Activated CD8-positive, alpha-beta T cell treated with anti-CD3 and anti-CD28 coated beads, Interleukin-2, amount 10 ng/mL, durations not matched to agents 7 days and 5 days (primary cell): Measurements from ENCODE around the gene NOVA2. TPM values are rescaled to one million over a fixed set of nuclear protein-coding genes. Genes with fewer than 3 reads are reported as not detected.

Source experiments
- ATAC-seq: fragments of 150-1000 bp; cut with Tn5 transposase; one replicate; pipeline ENCODE4 v1.10.0; 2021; ENCODE audit warnings: moderate library complexity
- CTCF ChIA-PET: fragments of 350-600 bp; sonication (Branson Sonifier 250); formaldehyde crosslinking; loops from one replicate; lab custom pipeline; 2021; ENCODE audit warnings: antibody characterized with exemption; lab: Charles Lee
- POLR2A ChIA-PET: fragments of 350-600 bp; sonication (Branson Sonifier 250); formaldehyde crosslinking; loops from one replicate; lab custom pipeline; 2021; ENCODE audit warnings: antibody characterized with exemption; lab: Charles Lee
- DNase-seq: peaks from one replicate; pipeline ENCODE4 v3.0.0-alpha.2; 2020
- H3K27ac Mint-ChIP-seq: one replicate; pipeline ENCODE4 v1.8.0; 2021; ENCODE audit warnings: mild to moderate bottlenecking, mixed read lengths
- H3K27me3 Mint-ChIP-seq: one replicate; pipeline ENCODE4 v1.8.0; 2021; ENCODE audit warnings: low read depth, mixed read lengths
- H3K36me3 Mint-ChIP-seq: one replicate; pipeline ENCODE4 v1.8.0; 2021; ENCODE audit warnings: low read depth, mixed read lengths
- H3K4me1 Mint-ChIP-seq: one replicate; pipeline ENCODE4 v1.8.0; 2021; ENCODE audit warnings: low read depth, mixed read lengths
- H3K4me3 Mint-ChIP-seq: one replicate; pipeline ENCODE4 v1.8.0; 2021; ENCODE audit warnings: mild to moderate bottlenecking, mixed read lengths
- H3K9me3 Mint-ChIP-seq: one replicate; pipeline ENCODE4 v1.8.0; 2022; ENCODE audit warnings: mixed read lengths; ENCODE audit not compliant: insufficient read depth
- total RNA-seq, 2 experiments: library from RNA; stranded (reverse); gene quantifications; one replicate each; pipeline ENCODE4 v1.2.3, GENCODE V29; 2021

NOVA2 gene
- total RNA-seq, 2 experiments from 2014 or later, result not detected

DNA sequence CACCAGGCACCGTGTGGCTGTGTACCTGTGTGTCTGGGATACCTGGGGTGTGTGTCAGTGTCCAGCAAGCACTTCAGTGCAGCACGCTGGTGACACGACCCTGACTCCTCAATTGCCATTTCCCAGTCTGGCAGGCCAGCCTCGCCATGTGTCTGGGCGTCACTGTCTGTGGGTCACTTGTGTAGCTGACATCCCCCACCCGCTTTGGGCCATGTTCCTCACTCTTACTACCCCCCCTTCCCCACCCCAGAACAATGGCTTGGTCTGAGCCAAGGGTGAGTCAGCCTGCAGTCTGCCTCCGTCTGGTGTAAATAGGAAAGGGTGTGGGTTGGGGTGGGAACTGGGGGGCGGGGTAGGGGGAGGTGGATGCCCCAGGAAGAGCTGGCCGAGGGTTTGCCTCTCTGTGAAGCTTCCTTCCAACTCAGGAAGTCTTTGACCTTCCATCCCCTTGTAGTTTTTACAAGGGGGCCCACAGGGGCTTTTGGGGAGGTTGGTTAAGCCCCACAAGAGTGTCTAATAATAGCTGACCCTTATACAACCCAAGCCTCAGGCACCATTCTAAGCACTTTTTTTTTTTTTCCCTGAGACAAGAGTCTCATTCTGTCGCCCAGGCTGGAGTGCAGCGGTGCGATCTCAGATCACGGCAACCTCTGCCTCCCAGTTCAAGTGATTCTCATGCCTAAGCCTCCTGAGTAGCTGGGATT is 17.6 kb downstream of the NOVA2 start:
- H3K27ac Mint-ChIP-seq, result no peak overlapping the region
- H3K4me1 Mint-ChIP-seq, result peaks cover 25% of the 10 kb centered on the region
- no peaks in the 10 kb centered on the region for H3K9me3 Mint-ChIP-seq
- H3K36me3 Mint-ChIP-seq, result no peaks in the 10 kb centered on the region
- DNase-seq, result no peak
- ChIA-PET POLR2A (no interaction called here), CTCF (interaction anchor here (0.6 kb wide), 1 partner anchor 58 kb away, joined by 3 read pairs; no protein-coding TSS in a partner anchor)
- peaks cover 34% of the 10 kb centered on the region for H3K27me3 Mint-ChIP-seq
- ATAC-seq, result no peak
- no peak overlapping the region for H3K4me3 Mint-ChIP-seq

DNA sequence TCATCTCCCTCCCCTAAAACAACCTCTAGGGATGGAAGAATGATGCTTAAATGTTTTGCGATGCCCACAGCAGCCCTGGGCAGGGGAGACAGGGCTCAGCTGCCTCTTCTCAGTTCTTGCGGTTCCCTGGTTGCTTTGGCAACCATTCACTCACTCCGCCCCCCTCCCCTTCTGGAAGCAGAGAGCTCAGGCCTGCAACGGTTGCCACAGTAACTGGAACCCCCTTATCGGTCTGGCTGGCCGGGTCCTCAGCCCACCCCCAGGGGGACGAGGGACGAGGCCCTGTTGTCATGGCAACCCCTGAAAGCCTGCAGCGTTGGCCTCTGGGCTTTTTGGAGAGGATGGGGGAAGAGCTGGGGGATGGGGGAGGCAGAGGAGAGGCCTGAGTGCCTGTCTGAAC is 19.5 kb downstream of the NOVA2 start:
- H3K4me1 Mint-ChIP-seq, result peaks cover 25% of the 10 kb centered on the region
- ChIA-PET POLR2A (interaction anchor here (0.9 kb wide), 1 partner anchor 52 kb away, joined by 3 read pairs; the partner anchor contains the start of gene MYPOP), CTCF (no interaction called here)
- H3K36me3 Mint-ChIP-seq, result no peaks in the 10 kb centered on the region
- H3K27ac Mint-ChIP-seq, result no peak overlapping the region
- peaks cover 24% of the 10 kb centered on the region for H3K27me3 Mint-ChIP-seq
- H3K4me3 Mint-ChIP-seq, result no peak overlapping the region
- no peaks in the 10 kb centered on the region for H3K9me3 Mint-ChIP-seq
- DNase-seq (no peak), ATAC-seq (no peak)

- Mint-ChIP-seq H3K27me3 (peaks cover 23% of the 10 kb centered on the region), H3K27ac (peak overlapping the region; percentile 47), H3K36me3 (no peaks in the 10 kb centered on the region), H3K4me1 (peaks cover 25% of the 10 kb centered on the region), H3K4me3 (no peak overlapping the region), H3K9me3 (no peaks in the 10 kb centered on the region)
- POLR2A ChIA-PET, result interaction anchor here (0.9 kb wide), 1 partner anchor 51 kb away, joined by 3 read pairs; the partner anchor contains the start of gene MYPOP
- no peak for DNase-seq
- CTCF ChIA-PET, result interaction anchor here (1.6 kb wide), 1 partner anchor 50 kb away, joined by 3 read pairs; no protein-coding TSS in a partner anchor
- no peak for ATAC-seq
Observed at GRCh38 chr19:45953676-45954075, 20.0 kb downstream of the NOVA2 start.

GRCh38 chr19:45952686-45953505 is 20.8 kb downstream of the NOVA2 start:
- Mint-ChIP-seq H3K4me1 (peaks cover 25% of the 10 kb centered on the region), H3K27me3 (peaks cover 20% of the 10 kb centered on the region), H3K4me3 (peak overlapping the region; percentile 65), H3K36me3 (no peaks in the 10 kb centered on the region), H3K27ac (peak overlapping the region; percentile 29), H3K9me3 (no peaks in the 10 kb centered on the region)
- DNase-seq, result peak; percentile 66
- ChIA-PET CTCF (interaction anchor here (1.6 kb wide), 1 partner anchor 49 kb away, joined by 3 read pairs; no protein-coding TSS in a partner anchor), POLR2A (interaction anchor here (0.7 to 0.9 kb wide), 2 partner anchors 51 to 609 kb away, joined by 3 read pairs; partner anchors contain the start of gene MYPOP)
- peak; percentile 74 for ATAC-seq

- Mint-ChIP-seq H3K27me3 (peaks cover 20% of the 10 kb centered on the region), H3K27ac (no peak overlapping the region), H3K36me3 (no peaks in the 10 kb centered on the region), H3K4me3 (peak overlapping the region; percentile 65), H3K9me3 (no peaks in the 10 kb centered on the region), H3K4me1 (peaks cover 25% of the 10 kb centered on the region)
- no peak for DNase-seq
- ATAC-seq, result no peak
- CTCF ChIA-PET, result interaction anchor here (1.6 kb wide), 1 partner anchor 49 kb away, joined by 3 read pairs; no protein-coding TSS in a partner anchor
- POLR2A ChIA-PET, result interaction anchor here (0.7 kb wide), 1 partner anchor 610 kb away, joined by 3 read pairs; no protein-coding TSS in a partner anchor
Observed at GRCh38 chr19:45952341-45952685, 21.4 kb downstream of the NOVA2 start.

GRCh38 chr19:45947926-45948325 is 25.7 kb downstream of the NOVA2 start:
- POLR2A ChIA-PET, result no interaction called here
- no peak for DNase-seq
- H3K4me1 Mint-ChIP-seq, result peaks cover 10% of the 10 kb centered on the region
- no peaks in the 10 kb centered on the region for H3K9me3 Mint-ChIP-seq
- no peak overlapping the region for H3K4me3 Mint-ChIP-seq
- ATAC-seq, result no peak
- no peak overlapping the region for H3K27ac Mint-ChIP-seq
- peaks cover 15% of the 10 kb centered on the region for H3K27me3 Mint-ChIP-seq
- no peaks in the 10 kb centered on the region for H3K36me3 Mint-ChIP-seq
- CTCF ChIA-PET, result interaction anchor here (1.2 kb wide), 1 partner anchor 80 kb away, joined by 5 read pairs; no protein-coding TSS in a partner anchor

DNA sequence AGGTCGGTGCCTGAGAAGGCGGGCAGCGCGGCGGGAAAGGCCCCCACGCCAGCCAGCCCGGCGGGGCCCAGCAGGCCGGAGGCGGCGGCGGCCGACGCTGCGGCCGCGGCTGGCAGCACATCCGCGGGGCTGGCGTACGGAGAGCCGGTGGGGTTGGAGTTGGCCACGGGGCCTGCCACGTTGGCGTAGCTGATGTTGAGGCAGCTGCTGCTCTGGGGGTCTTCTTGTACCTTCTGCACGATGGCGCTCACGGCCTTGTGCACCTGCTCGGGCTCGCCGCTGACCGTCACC is 33.2 kb downstream of the NOVA2 start:
- Mint-ChIP-seq H3K36me3 (no peaks in the 10 kb centered on the region), H3K9me3 (peaks cover 12% of the 10 kb centered on the region), H3K27me3 (peaks cover 34% of the 10 kb centered on the region), H3K4me3 (no peak overlapping the region), H3K4me1 (peaks cover 15% of the 10 kb centered on the region), H3K27ac (no peak overlapping the region)
- POLR2A ChIA-PET, result no interaction called here
- CTCF ChIA-PET, result no interaction called here
- ATAC-seq, result no peak
- no peak for DNase-seq

DNA sequence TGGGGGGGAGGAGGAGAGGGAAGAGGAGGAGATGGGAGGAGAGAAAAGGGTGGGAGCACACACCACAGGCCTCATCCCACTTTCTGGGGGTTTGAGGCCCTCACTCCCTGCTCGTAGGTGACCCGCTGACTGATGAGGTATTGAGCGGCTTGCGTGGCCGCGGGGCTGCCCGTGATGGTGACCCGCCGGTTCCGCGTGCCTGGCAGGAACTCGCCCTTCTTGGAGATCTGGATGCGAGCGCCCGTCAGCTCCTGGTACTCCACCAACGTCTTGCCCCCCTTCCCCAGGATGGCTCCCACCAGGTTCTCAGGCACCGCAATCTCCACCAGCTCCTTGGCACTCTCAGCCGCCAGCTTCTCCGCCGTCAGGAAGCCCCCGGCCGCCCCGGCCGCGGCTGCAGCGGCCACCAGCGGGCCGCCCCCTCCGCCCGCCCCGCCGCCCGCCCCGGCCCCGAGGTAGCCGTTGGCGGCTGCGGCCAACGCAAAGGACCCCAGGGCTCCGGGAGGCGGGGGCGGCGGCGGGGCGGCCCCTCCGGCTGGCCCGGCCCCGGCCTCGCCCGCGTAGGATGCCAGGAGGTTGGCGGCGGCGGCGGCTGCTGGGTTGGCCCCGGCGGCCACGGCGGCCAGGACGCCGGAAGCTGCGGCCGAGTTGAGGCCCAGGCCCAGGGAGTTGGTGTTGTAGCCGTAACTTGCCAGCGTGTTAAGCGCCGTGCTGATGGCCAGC is 33.7 kb downstream of the NOVA2 start:
- no peak for DNase-seq
- Mint-ChIP-seq H3K9me3 (peaks cover 12% of the 10 kb centered on the region), H3K27ac (no peak overlapping the region), H3K4me1 (peaks cover 15% of the 10 kb centered on the region), H3K27me3 (peaks cover 36% of the 10 kb centered on the region), H3K4me3 (no peak overlapping the region), H3K36me3 (no peaks in the 10 kb centered on the region)
- ChIA-PET POLR2A (no interaction called here), CTCF (no interaction called here)
- ATAC-seq, result no peak

GRCh38 chr19:45938733-45939319 is 34.8 kb downstream of the NOVA2 start:
- Mint-ChIP-seq H3K4me3 (no peak overlapping the region), H3K9me3 (peaks cover 12% of the 10 kb centered on the region), H3K4me1 (peaks cover 15% of the 10 kb centered on the region), H3K27ac (peak overlapping the region; percentile 47), H3K27me3 (peaks cover 30% of the 10 kb centered on the region), H3K36me3 (no peaks in the 10 kb centered on the region)
- POLR2A ChIA-PET, result no interaction called here
- CTCF ChIA-PET, result no interaction called here
- ATAC-seq (no peak), DNase-seq (no peak)

- Mint-ChIP-seq H3K9me3 (peaks cover 12% of the 10 kb centered on the region), H3K27ac (no peak overlapping the region), H3K4me1 (peaks cover 15% of the 10 kb centered on the region), H3K4me3 (no peak overlapping the region), H3K36me3 (no peaks in the 10 kb centered on the region), H3K27me3 (peaks cover 30% of the 10 kb centered on the region)
- POLR2A ChIA-PET, result no interaction called here
- CTCF ChIA-PET, result no interaction called here
- ATAC-seq (no peak), DNase-seq (no peak)
Observed at GRCh38 chr19:45935267-45935666, 38.4 kb downstream of the NOVA2 start.

DNA sequence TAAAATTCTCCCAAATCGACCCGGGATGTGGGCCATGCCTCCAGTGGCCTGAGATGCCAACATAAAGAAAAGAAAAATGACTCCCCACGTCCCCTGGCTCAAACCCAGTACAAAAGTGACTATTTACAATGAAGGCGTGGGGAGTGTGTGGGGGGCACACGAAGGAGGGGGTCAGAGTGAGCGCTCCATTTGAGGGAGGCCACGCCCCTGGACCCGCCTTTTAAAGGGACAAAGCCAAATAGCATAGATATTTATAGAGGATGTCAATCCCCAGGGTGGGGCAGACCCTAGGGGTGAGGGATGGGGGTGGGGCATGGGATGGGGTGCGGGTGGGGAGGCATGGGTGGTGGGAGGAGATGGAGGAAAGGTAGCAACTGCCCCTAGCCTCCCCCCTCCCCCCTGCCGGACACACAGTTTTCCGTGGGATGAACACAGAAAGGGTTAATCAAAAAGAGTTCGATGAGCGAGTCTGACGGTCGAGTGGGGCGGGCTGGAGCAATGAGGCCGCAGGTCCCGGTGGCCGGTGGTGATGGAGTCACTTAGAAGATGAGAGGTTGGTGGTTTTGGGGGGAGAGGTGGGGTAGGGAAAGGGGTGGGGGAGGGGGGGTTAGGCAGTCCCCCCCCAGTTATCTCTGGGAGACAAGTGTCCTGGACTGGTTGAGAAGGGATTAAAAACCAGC is 39.0 kb downstream of the NOVA2 start:
- H3K36me3 Mint-ChIP-seq, result no peaks in the 10 kb centered on the region
- H3K27me3 Mint-ChIP-seq, result peaks cover 31% of the 10 kb centered on the region
- ATAC-seq (no peak), DNase-seq (no peak)
- CTCF ChIA-PET, result no interaction called here
- POLR2A ChIA-PET, result no interaction called here
- peaks cover 12% of the 10 kb centered on the region for H3K9me3 Mint-ChIP-seq
- H3K4me1 Mint-ChIP-seq, result peaks cover 13% of the 10 kb centered on the region
- no peak overlapping the region for H3K27ac Mint-ChIP-seq
- no peak overlapping the region for H3K4me3 Mint-ChIP-seq
